ENCODE results near the gene OBSCN. TPM values are rescaled to one million over a fixed set of nuclear protein-coding genes. Genes with fewer than 3 reads are reported as not detected.

Gene OBSCN
- total RNA-seq, 1 donor from 2014 or later = 39.4 TPM

- peaks cover 8% of the 10 kb centered on the region for H3K36me3 ChIP-seq
- H3K4me1 ChIP-seq = no peaks in the 10 kb centered on the region
- H3K9me3 ChIP-seq = no peaks in the 10 kb centered on the region
- DNase-seq (peak; percentile 58), ATAC-seq (no peak)
- no peak overlapping the region for H3K27ac ChIP-seq
- intact Hi-C loops (cut with DNase I) = no loop called here
- no peaks in the 10 kb centered on the region for H3K27me3 ChIP-seq
- H3K4me3 ChIP-seq = no peak overlapping the region
- TF ChIP-seq CTCF (IDR thresholded peaks at IDR 0.05) = no peak
Observed at GRCh38 chr1:228334954-228335353, 127.1 kb downstream of the OBSCN start.

DNA sequence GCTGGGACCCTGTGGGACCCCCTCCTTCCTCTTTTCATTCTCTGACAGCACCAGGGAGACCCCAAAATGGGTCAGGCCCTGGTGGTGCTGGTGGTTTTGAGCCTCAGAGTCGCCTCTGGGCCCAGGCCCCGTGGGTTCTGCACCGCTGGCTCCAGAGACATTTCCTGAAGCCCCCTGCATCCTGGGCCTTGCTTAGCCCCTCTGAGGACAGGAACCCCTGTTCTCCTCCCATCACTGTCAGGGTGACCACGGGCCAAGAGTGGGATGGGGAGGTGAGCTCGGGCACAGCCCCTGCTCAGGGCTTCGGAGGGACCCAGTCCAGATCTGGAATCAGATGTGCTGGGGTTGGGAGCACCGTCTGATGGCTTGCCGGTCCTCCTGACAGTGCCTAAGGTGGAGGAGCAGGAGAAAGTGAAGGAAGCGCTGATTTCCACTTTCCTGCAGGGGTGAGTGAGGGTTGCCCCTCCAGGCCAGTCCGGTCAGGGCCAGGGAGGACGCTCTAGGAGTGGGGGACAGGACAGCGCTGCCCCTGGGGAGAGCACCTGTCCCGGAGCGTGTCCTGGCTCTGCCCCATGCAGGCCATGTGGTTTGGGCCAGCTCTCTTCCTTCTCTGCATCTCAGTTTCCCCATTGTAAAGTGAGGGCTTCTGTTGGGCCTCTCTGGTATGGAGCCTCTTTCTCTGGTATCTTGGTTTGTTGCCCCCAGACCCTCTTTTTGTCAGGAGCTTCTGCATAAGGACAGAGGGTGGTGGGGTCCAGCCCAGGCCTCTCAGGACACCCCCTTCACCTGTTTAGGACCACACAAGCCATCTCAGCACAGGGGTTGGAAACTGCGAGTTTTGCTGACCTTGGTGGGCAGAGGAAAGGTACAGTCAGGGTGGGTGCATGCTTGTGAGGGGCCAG is 127.8 kb downstream of the OBSCN start:
- DNase-seq (no peak), ATAC-seq (no peak)
- no peak overlapping the region for H3K27ac ChIP-seq
- no peak overlapping the region for H3K4me3 ChIP-seq
- intact Hi-C loops (cut with DNase I) = no loop called here
- TF ChIP-seq CTCF (IDR thresholded peaks at IDR 0.05) = no peak
- no peaks in the 10 kb centered on the region for H3K4me1 ChIP-seq
- peaks cover 8% of the 10 kb centered on the region for H3K36me3 ChIP-seq
- H3K9me3 ChIP-seq = no peaks in the 10 kb centered on the region
- no peaks in the 10 kb centered on the region for H3K27me3 ChIP-seq

- H3K4me3 ChIP-seq = no peak overlapping the region
- H3K36me3 ChIP-seq = peaks cover 8% of the 10 kb centered on the region
- DNase-seq = peak; percentile 47
- intact Hi-C loops (cut with DNase I) = no loop called here
- H3K27ac ChIP-seq = no peak overlapping the region
- no peaks in the 10 kb centered on the region for H3K27me3 ChIP-seq
- no peak for TF ChIP-seq CTCF (IDR thresholded peaks at IDR 0.05)
- no peaks in the 10 kb centered on the region for H3K9me3 ChIP-seq
- no peak for ATAC-seq
- no peaks in the 10 kb centered on the region for H3K4me1 ChIP-seq
Observed at GRCh38 chr1:228336308-228337030, 128.6 kb downstream of the OBSCN start.

- Histone ChIP-seq H3K27me3 (no peaks in the 10 kb centered on the region), H3K4me3 (no peak overlapping the region), H3K9me3 (no peaks in the 10 kb centered on the region), H3K36me3 (peaks cover 8% of the 10 kb centered on the region), H3K27ac (no peak overlapping the region), H3K4me1 (no peaks in the 10 kb centered on the region)
- TF ChIP-seq CTCF (IDR thresholded peaks at IDR 0.05) = no peak
- ATAC-seq (no peak), DNase-seq (peak; percentile 58)
- intact Hi-C loops (cut with DNase I) = no loop called here
Observed at GRCh38 chr1:228337031-228337564, 129.3 kb downstream of the OBSCN start.

DNA sequence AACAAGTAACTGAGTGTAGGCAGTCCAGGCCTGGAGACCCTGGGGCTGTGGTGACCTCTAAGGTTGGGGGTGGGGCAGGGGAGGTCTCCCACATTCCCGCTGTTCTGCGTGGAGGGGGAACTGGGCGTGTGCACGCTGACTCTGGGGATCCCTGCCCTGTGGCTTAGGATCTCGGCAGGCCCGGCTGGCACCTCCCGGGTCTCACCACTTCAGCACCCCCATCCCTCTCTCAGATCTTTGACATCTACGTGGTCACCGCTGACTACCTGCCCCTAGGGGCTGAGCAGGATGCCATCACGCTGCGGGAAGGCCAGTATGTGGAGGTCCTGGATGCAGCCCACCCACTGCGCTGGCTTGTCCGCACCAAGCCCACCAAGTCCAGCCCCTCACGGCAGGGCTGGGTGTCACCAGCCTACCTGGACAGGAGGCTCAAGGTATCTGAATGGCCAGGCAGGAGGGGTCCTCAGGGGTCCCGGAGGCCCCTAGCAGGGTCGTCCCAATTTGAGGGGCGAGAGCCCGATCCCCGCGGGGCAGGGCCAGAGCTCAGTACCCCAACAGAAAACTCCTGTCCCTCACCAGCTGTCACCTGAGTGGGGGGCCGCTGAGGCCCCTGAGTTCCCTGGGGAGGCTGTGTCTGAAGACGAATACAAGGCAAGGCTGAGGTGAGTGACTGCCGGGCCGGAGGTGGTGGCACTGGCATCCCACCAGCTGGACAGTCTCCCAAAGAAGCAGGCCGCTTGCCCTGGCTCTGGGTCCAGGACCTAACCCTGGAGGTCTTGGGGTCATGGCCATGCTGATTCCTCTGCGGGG is 130.1 kb downstream of the OBSCN start:
- ATAC-seq (no peak), DNase-seq (peak; percentile 59)
- peaks cover 8% of the 10 kb centered on the region for H3K36me3 ChIP-seq
- no peak overlapping the region for H3K4me3 ChIP-seq
- no peaks in the 10 kb centered on the region for H3K4me1 ChIP-seq
- no peaks in the 10 kb centered on the region for H3K9me3 ChIP-seq
- no peak for TF ChIP-seq CTCF (IDR thresholded peaks at IDR 0.05)
- intact Hi-C loops (cut with DNase I) = no loop called here
- no peak overlapping the region for H3K27ac ChIP-seq
- H3K27me3 ChIP-seq = no peaks in the 10 kb centered on the region
